Measurements from ENCODE around the gene UBE3A.

- TF ChIP-seq CTCF (IDR thresholded peaks at IDR 0.05) (no peak), POLR2A (IDR thresholded peaks at IDR 0.05; ENCODE audit: low read depth) (no peak), POLR2AphosphoS5 (IDR thresholded peaks at IDR 0.05) (no peak)
Measured at GRCh38 chr15:25410649-25411048, 28.2 kb downstream of the UBE3A start.

All from esophagus muscularis mucosa (tissue), 3 donors.